IPS-15b (cell line): ENCODE data around the gene RBL1.
"Not testable (repeated sequence)": the region's sequence is repeated elsewhere in the genome, so short reads cannot be mapped to it uniquely, and the experiment has no call there.

Experiments
- H3K27me3 ChIP-seq: one replicate; pipeline ENCODE4 v1.6.1; 2013; ENCODE audit warnings: low read length; ENCODE audit not compliant: control insufficient read depth, insufficient read depth
- H3K36me3 ChIP-seq: one replicate; pipeline ENCODE4 v1.6.1; 2013; ENCODE audit warnings: low read length; ENCODE audit not compliant: control insufficient read depth, insufficient read depth
- H3K4me1 ChIP-seq: one replicate; pipeline ENCODE4 v1.6.1; 2013; ENCODE audit warnings: mild to moderate bottlenecking, low read length; ENCODE audit not compliant: control insufficient read depth, insufficient read depth
- H3K4me3 ChIP-seq: one replicate; pipeline ENCODE4 v1.5.1; 2013; ENCODE audit warnings: low read depth, low read length
- H3K9ac ChIP-seq: one replicate; pipeline ENCODE4 v1.6.1; 2013; ENCODE audit warnings: low read depth, mild to moderate bottlenecking, low read length
- H3K9me3 ChIP-seq: one replicate; pipeline ENCODE4 v1.6.1; 2013; ENCODE audit warnings: mild to moderate bottlenecking, low read length; ENCODE audit not compliant: control insufficient read depth, insufficient read depth

The RBL1 gene

GRCh38 chr20:37069563-37069962 lies 26.2 kb downstream of the RBL1 start:
- H3K9me3 ChIP-seq, H3K4me1 ChIP-seq, H3K9ac ChIP-seq, H3K27me3 ChIP-seq, H3K4me3 ChIP-seq: not testable (repeated sequence)
- peaks cover 11% of the 10 kb centered on the region for H3K36me3 ChIP-seq

- peaks cover 11% of the 10 kb centered on the region for H3K36me3 ChIP-seq
- no peak overlapping the region for H3K4me3 ChIP-seq
Measured at GRCh38 chr20:37066168-37066567, 29.6 kb downstream of the RBL1 start.

GRCh38 chr20:37055276-37055675 lies 40.5 kb downstream of the RBL1 start:
- Histone ChIP-seq H3K9me3 (no peaks in the 10 kb centered on the region), H3K4me1 (no peaks in the 10 kb centered on the region), H3K4me3 (no peak overlapping the region), H3K27me3 (no peaks in the 10 kb centered on the region), H3K9ac (no peak overlapping the region), H3K36me3 (peaks cover 8% of the 10 kb centered on the region)

More at GRCh38 chr20:37066168-37066567, 29.6 kb downstream of the RBL1 start:
- Histone ChIP-seq H3K9me3 (no peaks in the 10 kb centered on the region), H3K9ac (no peak overlapping the region), H3K4me1 (no peaks in the 10 kb centered on the region), H3K27me3 (no peaks in the 10 kb centered on the region)

GRCh38 chr20:37053230-37053950 lies 42.4 kb downstream of the RBL1 start:
- Histone ChIP-seq H3K9ac (no peak overlapping the region), H3K27me3 (no peaks in the 10 kb centered on the region), H3K4me1 (no peaks in the 10 kb centered on the region), H3K9me3 (no peaks in the 10 kb centered on the region), H3K4me3 (no peak overlapping the region), H3K36me3 (peaks cover 5% of the 10 kb centered on the region)

GRCh38 chr20:37042986-37043972 lies 52.5 kb downstream of the RBL1 start:
- Histone ChIP-seq H3K36me3 (peaks cover 9% of the 10 kb centered on the region), H3K9ac (no peak overlapping the region), H3K4me1 (no peaks in the 10 kb centered on the region), H3K4me3 (no peak overlapping the region), H3K27me3 (no peaks in the 10 kb centered on the region), H3K9me3 (no peaks in the 10 kb centered on the region)

- not testable (repeated sequence) for H3K9ac ChIP-seq, H3K36me3 ChIP-seq
Measured at GRCh38 chr20:37039366-37039765, 56.4 kb downstream of the RBL1 start.

GRCh38 chr20:37032077-37032476 lies 63.7 kb downstream of the RBL1 start:
- no peak overlapping the region for H3K4me3 ChIP-seq
- H3K9me3 ChIP-seq = no peaks in the 10 kb centered on the region
- H3K9ac ChIP-seq = no peak overlapping the region
- no peaks in the 10 kb centered on the region for H3K4me1 ChIP-seq
- H3K36me3 ChIP-seq = peaks cover 3% of the 10 kb centered on the region
- H3K27me3 ChIP-seq = no peaks in the 10 kb centered on the region

More at GRCh38 chr20:37039366-37039765, 56.4 kb downstream of the RBL1 start:
- H3K9me3 ChIP-seq, H3K27me3 ChIP-seq, H3K4me3 ChIP-seq, H3K4me1 ChIP-seq: not testable (repeated sequence)

GRCh38 chr20:37020636-37021035 lies 75.2 kb downstream of the RBL1 start:
- peaks cover 14% of the 10 kb centered on the region for H3K36me3 ChIP-seq
- no peaks in the 10 kb centered on the region for H3K4me1 ChIP-seq
- no peaks in the 10 kb centered on the region for H3K9me3 ChIP-seq
- H3K4me3 ChIP-seq = no peak overlapping the region
- no peaks in the 10 kb centered on the region for H3K27me3 ChIP-seq
- no peak overlapping the region for H3K9ac ChIP-seq

GRCh38 chr20:37012631-37013030 lies 83.2 kb downstream of the RBL1 start:
- not testable (repeated sequence) for H3K4me3 ChIP-seq, H3K4me1 ChIP-seq, H3K9me3 ChIP-seq, H3K36me3 ChIP-seq, H3K27me3 ChIP-seq, H3K9ac ChIP-seq

- not testable (repeated sequence) for H3K27me3 ChIP-seq, H3K4me1 ChIP-seq, H3K9ac ChIP-seq, H3K9me3 ChIP-seq, H3K36me3 ChIP-seq, H3K4me3 ChIP-seq
Measured at GRCh38 chr20:37011858-37012257, 83.9 kb downstream of the RBL1 start.

GRCh38 chr20:37011147-37011546 lies 84.7 kb downstream of the RBL1 start:
- Histone ChIP-seq H3K9me3 (no peaks in the 10 kb centered on the region), H3K4me1 (no peaks in the 10 kb centered on the region), H3K9ac (no peak overlapping the region), H3K36me3 (peaks cover 4% of the 10 kb centered on the region), H3K27me3 (no peaks in the 10 kb centered on the region), H3K4me3 (no peak overlapping the region)
